CD4-positive, alpha-beta T cell treated with Interferon alpha-2 for 1 hour (primary cell): ENCODE data around the gene TTC6.

ENCODE experiments used
- DNase-seq, 2 donors: peaks; one replicate each; pipeline ENCODE4 v3.0.0-alpha.2; 2020 to 2022

TTC6 gene

GRCh38 chr14:37586797-37587130 lies 8.7 kb upstream of the TTC6 start:
- DNase-seq, result no peak

- no peak for DNase-seq
Observed at GRCh38 chr14:37587131-37587803, 8.2 kb upstream of the TTC6 start.

- no peak for DNase-seq
Observed at GRCh38 chr14:37587881-37588666, 7.4 kb upstream of the TTC6 start.

GRCh38 chr14:37588667-37588955 lies 6.8 kb upstream of the TTC6 start:
- DNase-seq, result no peak

- no peak for DNase-seq
Observed at GRCh38 chr14:37588956-37589714, 6.3 kb upstream of the TTC6 start.

GRCh38 chr14:37589715-37590427 lies 5.6 kb upstream of the TTC6 start:
- no peak for DNase-seq

- no peak for DNase-seq
Observed at GRCh38 chr14:37590428-37591139, 4.8 kb upstream of the TTC6 start.

- DNase-seq, result no peak
Observed at GRCh38 chr14:37591311-37591940, 4.0 kb upstream of the TTC6 start.

GRCh38 chr14:37591941-37592481 lies 3.4 kb upstream of the TTC6 start:
- no peak for DNase-seq

- no peak for DNase-seq
Observed at GRCh38 chr14:37592482-37593408, 2.7 kb upstream of the TTC6 start.

GRCh38 chr14:37593511-37594237 lies 1.8 kb upstream of the TTC6 start:
- DNase-seq, result no peak

GRCh38 chr14:37594238-37594970 lies 1.0 kb upstream of the TTC6 start:
- peak in 1 of 2 donors; percentile 24 for DNase-seq

GRCh38 chr14:37595809-37596621 lies 586 bp downstream of the TTC6 start:
- peak in 1 of 2 donors; percentile 15 for DNase-seq

GRCh38 chr14:37596790-37597472 lies 1.5 kb downstream of the TTC6 start:
- DNase-seq, result no peak

- DNase-seq, result no peak
Observed at GRCh38 chr14:37597538-37597913, 2.1 kb downstream of the TTC6 start.

GRCh38 chr14:37597914-37598746 lies 2.7 kb downstream of the TTC6 start:
- no peak for DNase-seq
